Esophagus muscularis mucosa (tissue), 4 donors: ENCODE measurements around the gene SEM1. TPM values are rescaled to one million over a fixed set of nuclear protein-coding genes. Genes with fewer than 3 reads are reported as not detected.

Experiments used
- DNase-seq: peaks from one replicate; pipeline ENCODE4 v3.0.0-alpha.2; 2017; ENCODE audit errors: extremely low spot score
- H3K27ac ChIP-seq, 4 donors: fragments of 200-600 bp; sonication (generic); replicated peaks in 1 of 4; 1 replicate in 3 of 4; 2 replicates in 1 of 4; pipeline ENCODE4 v1.5.1; 2016 to 2019; ENCODE audit warnings: mild to moderate bottlenecking in 1 of 4
- H3K27me3 ChIP-seq, 4 donors: fragments of 200-600 bp; sonication (generic); one replicate each; pipeline versions ENCODE4 v1.5.1 to v1.6.0; 2016 to 2019
- H3K36me3 ChIP-seq, 4 donors: fragments of 200-600 bp; sonication (generic); one replicate each; pipeline ENCODE4 v1.5.1; 2016 to 2019
- H3K4me1 ChIP-seq, 4 donors: fragments of 200-600 bp; sonication (generic); one replicate each; pipeline ENCODE4 v1.5.1; 2016 to 2019
- H3K4me3 ChIP-seq, 4 donors: fragments of 200-600 bp; sonication (generic); 1 replicate in 2 of 4; 2 replicates in 2 of 4; pipeline ENCODE4 v1.5.1; 2016 to 2019; ENCODE audit warnings: mild to moderate bottlenecking in 4 of 4, moderate library complexity in 1 of 4
- H3K9me3 ChIP-seq, 4 donors: fragments of 200-600 bp; sonication (generic); 1 replicate in 3 of 4; 2 replicates in 1 of 4; pipeline ENCODE4 v1.5.1; 2016 to 2019
- EP300 ChIP-seq: sonication (generic); formaldehyde crosslinking; IDR thresholded peaks from one replicate; pipeline ENCODE4 v1.6.1; 2017; ENCODE audit warnings: antibody characterized with exemption
- POLR2A ChIP-seq: fragments of 450-650 bp; IDR thresholded peaks from one replicate; pipeline ENCODE4 v1.6.1; 2017; ENCODE audit warnings: antibody characterized with exemption, moderate library complexity, mild to moderate bottlenecking, low read depth
- POLR2AphosphoS5 ChIP-seq, 2 donors: sonication (generic); formaldehyde crosslinking; IDR thresholded peaks; one replicate each; pipeline ENCODE4 v1.6.1; 2017; ENCODE audit warnings: antibody characterized with exemption in 2 of 2
- WGBS: methylation state at CpG from one replicate; pipeline ENCODE4 v1.1.5; 2018; 5-methylcytosine and 5-hydroxymethylcytosine counted together
- intact Hi-C: fragments of 100-400 bp; cut with DNase I; formaldehyde crosslinking; loops from one replicate; pipeline ENCODE4 v1.15.1; 2023
- total RNA-seq, 4 donors: library from RNA; depleted of rRNA; stranded (reverse); fragments of >200 nt; gene quantifications; one replicate each; pipeline versions ENCODE4 v1.1.0 to v1.2.1, GENCODE V29; 2016
- TF ChIP-seq, protein P1 (sequence below), 3 experiments: fragments of 200-600 bp in 2 of 3; fragments of 450-650 bp in 1 of 3; sonication (generic) in 2 of 3; IDR thresholded peaks; one replicate each; pipeline ENCODE4 v1.5.1; 2017 to 2019; ENCODE audit warnings: antibody characterized with exemption in 3 of 3, mild to moderate bottlenecking in 2 of 3, moderate library complexity in 1 of 3

SEM1 gene
- total RNA-seq, 4 donors from 2014 or later: 17.4 to 61.5 (median 24.9) TPM

DNA sequence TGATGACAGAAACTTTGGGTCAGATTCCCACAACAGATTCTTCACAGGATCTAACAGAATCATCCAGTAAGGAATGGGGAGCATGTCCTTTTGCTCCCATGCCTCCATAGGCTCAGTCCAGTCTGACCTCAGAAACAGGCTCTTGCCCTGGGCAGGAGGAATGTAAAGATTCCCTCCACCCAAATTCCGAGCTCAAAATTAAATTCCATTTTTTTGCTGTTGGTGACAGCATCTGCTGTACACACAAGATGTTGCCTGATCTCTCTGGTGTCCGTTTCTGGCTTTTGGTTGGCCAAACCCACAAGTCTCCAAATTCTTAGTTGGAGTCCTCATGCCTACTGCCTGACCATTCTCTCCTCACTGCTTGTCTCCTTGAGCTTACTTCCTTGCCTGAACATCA, 53.7 kb downstream of the SEM1 start:
- H3K4me3 ChIP-seq: no peak overlapping the region
- no peak for TF ChIP-seq EP300
- no peak for TF ChIP-seq POLR2A
- TF ChIP-seq POLR2AphosphoS5 (IDR thresholded peaks at IDR 0.05): no peak
- TF ChIP-seq, protein P1, sequence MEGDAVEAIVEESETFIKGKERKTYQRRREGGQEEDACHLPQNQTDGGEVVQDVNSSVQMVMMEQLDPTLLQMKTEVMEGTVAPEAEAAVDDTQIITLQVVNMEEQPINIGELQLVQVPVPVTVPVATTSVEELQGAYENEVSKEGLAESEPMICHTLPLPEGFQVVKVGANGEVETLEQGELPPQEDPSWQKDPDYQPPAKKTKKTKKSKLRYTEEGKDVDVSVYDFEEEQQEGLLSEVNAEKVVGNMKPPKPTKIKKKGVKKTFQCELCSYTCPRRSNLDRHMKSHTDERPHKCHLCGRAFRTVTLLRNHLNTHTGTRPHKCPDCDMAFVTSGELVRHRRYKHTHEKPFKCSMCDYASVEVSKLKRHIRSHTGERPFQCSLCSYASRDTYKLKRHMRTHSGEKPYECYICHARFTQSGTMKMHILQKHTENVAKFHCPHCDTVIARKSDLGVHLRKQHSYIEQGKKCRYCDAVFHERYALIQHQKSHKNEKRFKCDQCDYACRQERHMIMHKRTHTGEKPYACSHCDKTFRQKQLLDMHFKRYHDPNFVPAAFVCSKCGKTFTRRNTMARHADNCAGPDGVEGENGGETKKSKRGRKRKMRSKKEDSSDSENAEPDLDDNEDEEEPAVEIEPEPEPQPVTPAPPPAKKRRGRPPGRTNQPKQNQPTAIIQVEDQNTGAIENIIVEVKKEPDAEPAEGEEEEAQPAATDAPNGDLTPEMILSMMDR (IDR thresholded peaks at IDR 0.05): no peak
- H3K27me3 ChIP-seq: no peaks in the 10 kb centered on the region
- intact Hi-C loops: no loop called here
- H3K36me3 ChIP-seq: no peaks in the 10 kb centered on the region
- H3K9me3 ChIP-seq: no peaks in the 10 kb centered on the region
- 76% methylated on average over 2 of the region's 2 CpGs for WGBS
- no peaks in the 10 kb centered on the region for H3K4me1 ChIP-seq
- H3K27ac ChIP-seq: no peak overlapping the region
- no peak for DNase-seq

- TF ChIP-seq POLR2A (no peak), POLR2AphosphoS5 (IDR thresholded peaks at IDR 0.05) (no peak), EP300 (no peak)
- TF ChIP-seq, protein P1 (IDR thresholded peaks at IDR 0.05): no peak
- intact Hi-C loops: no loop called here
- Histone ChIP-seq H3K4me1 (no peaks in the 10 kb centered on the region), H3K27ac (no peak overlapping the region), H3K27me3 (no peaks in the 10 kb centered on the region), H3K9me3 (no peaks in the 10 kb centered on the region), H3K36me3 (no peaks in the 10 kb centered on the region), H3K4me3 (no peak overlapping the region)
- 80% methylated on average over 4 of the region's 4 CpGs for WGBS
- no peak for DNase-seq
Observed at GRCh38 chr7:96654630-96655188, 54.9 kb downstream of the SEM1 start.

GRCh38 chr7:96649981-96650380, 59.7 kb downstream of the SEM1 start:
- Histone ChIP-seq H3K36me3 (peaks cover 0 to 8% (median 0%) of the 10 kb centered on the region in 4 donors), H3K9me3 (no peaks in the 10 kb centered on the region), H3K4me3 (no peak overlapping the region), H3K27me3 (no peaks in the 10 kb centered on the region), H3K27ac (no peak overlapping the region), H3K4me1 (no peaks in the 10 kb centered on the region)
- no peak for TF ChIP-seq POLR2AphosphoS5 (IDR thresholded peaks at IDR 0.05)
- TF ChIP-seq, protein P1 (IDR thresholded peaks at IDR 0.05): no peak
- no peak for TF ChIP-seq EP300
- TF ChIP-seq POLR2A: no peak
- intact Hi-C loops: no loop called here
- 100% methylated on average over 1 of the region's 1 CpG for WGBS
- no peak for DNase-seq

DNA sequence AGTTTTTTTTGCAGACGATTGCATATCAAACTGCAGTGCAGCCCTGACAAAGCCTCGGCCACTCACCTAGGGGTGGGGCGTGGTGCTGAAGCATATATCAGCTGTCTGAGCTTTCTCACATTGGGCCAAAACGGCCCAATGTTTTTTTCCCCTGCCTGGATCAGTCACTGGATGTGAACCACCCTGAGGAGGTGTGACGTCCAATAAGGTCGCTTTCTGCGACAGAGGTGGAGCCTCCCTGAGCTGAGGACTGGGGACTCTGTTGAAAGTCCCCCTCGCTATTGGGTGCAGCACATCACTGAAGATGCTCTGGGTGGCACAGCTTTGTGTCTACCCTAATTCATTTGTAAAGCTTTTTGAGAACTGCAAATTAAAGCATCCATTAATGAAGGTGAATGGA, 60.9 kb downstream of the SEM1 start:
- Histone ChIP-seq H3K27ac (no peak overlapping the region), H3K9me3 (no peaks in the 10 kb centered on the region), H3K4me1 (no peaks in the 10 kb centered on the region), H3K4me3 (no peak overlapping the region), H3K27me3 (no peaks in the 10 kb centered on the region), H3K36me3 (peaks cover 0 to 14% (median 0%) of the 10 kb centered on the region in 4 donors)
- 88% methylated on average over 8 of the region's 8 CpGs for WGBS
- TF ChIP-seq POLR2AphosphoS5 (IDR thresholded peaks at IDR 0.05): no peak
- TF ChIP-seq, protein P1 (IDR thresholded peaks at IDR 0.05): no peak
- TF ChIP-seq POLR2A: no peak
- TF ChIP-seq EP300: no peak
- no peak for DNase-seq
- intact Hi-C loops: no loop called here

GRCh38 chr7:96647733-96648132, 61.9 kb downstream of the SEM1 start:
- Histone ChIP-seq H3K36me3 (peaks cover 0 to 14% (median 0%) of the 10 kb centered on the region in 4 donors), H3K27ac (no peak overlapping the region), H3K4me1 (no peaks in the 10 kb centered on the region), H3K9me3 (no peaks in the 10 kb centered on the region), H3K27me3 (no peaks in the 10 kb centered on the region), H3K4me3 (no peak overlapping the region)
- TF ChIP-seq POLR2AphosphoS5 (IDR thresholded peaks at IDR 0.05): no peak
- TF ChIP-seq, protein P1 (IDR thresholded peaks at IDR 0.05): no peak
- no peak for DNase-seq
- intact Hi-C loops: no loop called here
- 73% methylated on average over 3 of the region's 3 CpGs for WGBS
